GM19099 (cell line): ENCODE measurements around the gene TNNT1.

Source experiments
- POLR2A ChIP-seq: IDR thresholded peaks from 3 replicates; pipeline ENCODE4 v1.6.1; 2011; ENCODE audit warnings: low read depth; ENCODE audit not compliant: insufficient read length; ENCODE audit errors: extremely low read depth

The TNNT1 gene

DNA sequence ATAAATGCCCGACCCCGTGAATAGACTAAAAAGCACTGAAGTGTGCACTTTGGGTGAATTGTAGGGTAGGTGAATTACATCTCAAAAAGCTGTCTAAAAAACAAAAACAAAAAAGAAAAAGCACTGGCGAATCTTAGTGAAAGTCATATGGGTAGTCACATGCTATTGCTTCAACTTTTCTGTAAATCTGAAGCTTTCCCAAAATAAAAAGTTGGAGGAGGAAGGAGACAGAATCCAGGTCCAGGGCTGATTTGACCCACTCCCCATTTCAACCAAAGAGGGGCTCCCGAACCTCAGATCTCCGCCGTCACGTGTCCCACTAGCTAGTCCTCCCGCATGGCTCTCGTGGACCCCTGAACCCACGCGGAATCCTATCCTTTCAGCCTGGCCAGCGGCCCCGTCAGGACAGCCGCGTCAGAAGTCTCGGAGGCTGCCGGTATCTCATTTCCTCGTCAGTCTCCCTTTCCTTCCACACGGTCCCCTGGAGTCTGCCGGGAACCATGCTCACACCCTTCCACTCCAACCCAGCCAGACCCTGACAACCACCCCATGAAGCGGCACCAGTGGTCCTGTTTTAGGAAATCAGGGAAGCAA lies 37.7 kb downstream of the TNNT1 start:
- no peak for TF ChIP-seq POLR2A

DNA sequence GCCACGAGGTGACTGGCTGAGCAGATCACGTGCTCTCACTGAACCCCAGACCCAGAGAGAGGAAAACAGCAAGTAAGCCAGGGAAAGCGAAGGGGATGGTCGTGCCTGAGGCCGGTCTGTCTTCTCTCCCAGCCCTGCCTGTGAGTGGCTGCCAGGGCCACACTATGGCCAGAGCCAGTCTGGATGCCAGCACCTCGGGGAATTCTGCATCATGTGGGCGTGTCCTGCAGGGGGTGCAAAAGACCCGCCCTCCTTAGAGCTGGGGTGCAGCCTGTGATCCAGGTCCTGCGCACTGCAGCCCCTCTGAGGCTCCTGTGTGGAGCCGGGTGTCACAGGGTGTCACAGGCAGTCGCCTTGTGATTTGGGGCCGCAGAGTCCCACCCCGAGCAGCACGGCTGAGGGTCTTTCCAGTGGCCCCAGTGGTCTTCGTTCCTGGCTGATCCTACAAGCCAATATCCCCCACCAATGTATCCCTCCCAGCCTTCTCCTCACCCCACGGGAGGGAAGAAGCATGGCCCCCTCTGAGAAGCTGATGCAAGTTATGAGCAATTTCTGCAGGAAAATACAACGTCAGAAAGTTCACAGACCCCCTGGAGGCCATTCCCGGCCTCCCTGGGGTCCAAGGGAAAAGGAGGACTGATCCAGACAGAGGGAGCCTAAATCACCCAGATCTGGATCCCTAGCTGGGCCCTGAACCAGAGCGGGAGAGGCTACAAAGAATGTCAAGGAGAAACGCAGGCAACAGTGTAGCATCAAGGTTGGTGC lies 39.3 kb downstream of the TNNT1 start:
- TF ChIP-seq POLR2A, result no peak

DNA sequence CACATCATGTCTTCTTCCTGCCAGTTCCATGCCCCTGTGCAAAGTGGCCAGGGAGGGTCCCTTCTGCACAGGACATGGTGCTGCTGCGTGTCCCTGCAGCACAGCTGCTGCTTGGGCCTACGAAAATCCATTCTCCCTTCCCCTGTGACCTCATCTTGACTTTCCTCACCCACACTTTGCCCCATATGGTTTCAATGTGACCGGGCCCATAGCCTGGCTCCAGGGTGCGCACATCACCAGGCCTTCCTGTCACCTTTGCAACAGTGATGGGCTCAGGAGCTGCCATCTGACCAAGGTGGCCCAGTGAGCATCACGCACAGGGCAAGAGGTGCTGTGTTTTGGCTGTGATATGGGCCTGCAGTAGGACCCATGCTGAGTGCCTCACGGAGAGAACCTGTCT lies 42.4 kb downstream of the TNNT1 start:
- no peak for TF ChIP-seq POLR2A

DNA sequence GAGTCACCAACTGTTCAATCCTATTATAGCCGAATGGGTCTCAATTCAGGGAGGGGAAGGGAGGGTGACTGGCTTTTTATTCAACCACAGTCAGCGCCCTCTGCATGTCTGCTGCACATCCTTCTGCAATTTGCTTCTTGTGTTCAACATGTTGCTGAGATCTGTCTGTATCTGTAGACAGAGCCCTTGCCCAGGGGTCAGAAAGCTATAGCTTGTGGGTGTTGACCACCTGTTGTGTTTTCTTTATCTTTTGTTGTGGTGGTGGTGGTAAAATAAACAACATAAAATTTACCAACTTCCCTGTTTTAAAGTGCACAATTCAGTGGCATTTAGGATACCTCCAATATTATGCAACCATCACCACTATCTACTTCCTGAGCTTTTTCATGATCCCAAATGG lies 43.8 kb downstream of the TNNT1 start:
- TF ChIP-seq POLR2A, result no peak

DNA sequence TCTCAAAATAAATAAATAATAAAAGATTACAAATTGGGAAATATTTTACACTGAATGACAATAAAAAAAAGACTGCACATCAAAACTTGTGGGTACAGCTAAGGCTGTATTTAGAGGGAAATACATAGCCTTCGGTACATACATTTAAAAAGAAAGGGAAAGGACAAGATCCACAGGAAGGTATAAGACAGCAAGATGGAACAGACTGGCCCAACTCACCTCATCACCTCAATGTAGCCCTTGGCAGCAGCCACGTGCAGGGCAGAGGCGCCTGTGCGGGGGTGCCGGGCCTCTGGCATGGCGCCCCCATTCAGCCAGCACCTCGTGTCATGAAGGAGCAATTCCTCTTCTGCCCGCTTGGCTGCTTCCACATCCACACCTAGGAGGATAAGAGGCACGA lies 45.8 kb downstream of the TNNT1 start:
- TF ChIP-seq POLR2A, result no peak

DNA sequence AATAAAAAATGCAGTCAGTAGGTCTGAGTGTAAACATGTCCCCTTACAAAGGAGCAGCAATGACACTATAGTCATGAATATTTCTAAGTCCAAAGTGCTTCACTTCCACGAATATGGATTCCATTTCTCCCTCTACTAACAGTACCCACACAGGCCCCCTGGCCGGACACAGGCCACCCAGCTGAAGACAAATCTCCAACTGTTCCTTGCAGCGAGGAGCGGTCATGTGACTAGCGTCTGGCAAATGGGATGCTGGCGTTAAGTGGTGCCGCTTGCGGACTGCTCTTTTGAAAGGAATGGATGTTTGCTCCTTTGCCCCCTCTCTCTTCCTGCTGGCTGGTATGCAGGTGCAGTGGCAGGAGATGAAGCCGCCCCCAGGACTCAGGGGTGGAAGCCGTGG lies 47.7 kb downstream of the TNNT1 start:
- no peak for TF ChIP-seq POLR2A

DNA sequence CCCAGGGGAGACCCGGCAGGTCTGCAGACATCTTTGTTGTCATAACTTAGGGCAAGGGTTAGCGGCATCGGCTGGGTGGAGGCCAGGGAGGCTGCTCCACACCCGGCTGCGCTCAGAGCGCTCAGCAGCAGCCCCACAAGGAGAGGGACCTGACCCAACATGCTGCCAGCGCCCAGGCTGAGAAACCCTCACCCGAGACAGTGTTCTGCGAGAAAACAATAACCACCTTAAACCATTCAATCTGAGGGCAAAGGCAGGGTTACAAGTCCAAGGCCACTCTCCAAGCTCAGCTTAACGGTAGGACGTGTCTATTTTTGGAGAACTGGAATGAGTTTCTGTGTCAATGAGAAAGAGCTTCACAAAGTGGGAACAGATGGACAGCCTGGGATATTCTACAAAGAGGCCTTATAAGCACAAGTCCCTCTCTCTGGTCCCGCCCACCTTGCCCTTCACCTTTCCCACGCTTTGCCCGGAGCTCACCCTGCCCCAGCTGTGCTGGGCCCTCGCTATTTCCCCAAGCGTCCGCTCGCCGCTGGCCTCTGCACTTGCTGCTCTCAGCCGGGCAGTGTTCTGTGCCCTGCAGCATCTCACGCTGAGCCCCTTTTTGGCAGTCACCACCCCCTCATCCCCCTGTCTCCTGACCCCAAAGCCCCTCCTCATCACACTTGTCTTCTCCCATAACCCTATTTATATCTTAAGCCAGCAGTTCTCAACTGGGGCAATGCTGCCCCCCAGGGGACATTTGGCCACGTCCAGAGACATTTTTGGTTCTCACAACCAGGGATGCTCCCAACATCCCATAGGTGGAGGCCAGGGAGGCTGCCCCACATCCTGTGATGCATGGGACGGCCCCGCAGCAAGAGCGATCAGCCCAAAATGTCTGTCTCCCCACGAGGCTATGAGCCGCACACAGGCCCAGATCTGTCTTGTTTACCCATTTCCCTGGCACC lies 49.2 kb downstream of the TNNT1 start:
- TF ChIP-seq POLR2A, result no peak

DNA sequence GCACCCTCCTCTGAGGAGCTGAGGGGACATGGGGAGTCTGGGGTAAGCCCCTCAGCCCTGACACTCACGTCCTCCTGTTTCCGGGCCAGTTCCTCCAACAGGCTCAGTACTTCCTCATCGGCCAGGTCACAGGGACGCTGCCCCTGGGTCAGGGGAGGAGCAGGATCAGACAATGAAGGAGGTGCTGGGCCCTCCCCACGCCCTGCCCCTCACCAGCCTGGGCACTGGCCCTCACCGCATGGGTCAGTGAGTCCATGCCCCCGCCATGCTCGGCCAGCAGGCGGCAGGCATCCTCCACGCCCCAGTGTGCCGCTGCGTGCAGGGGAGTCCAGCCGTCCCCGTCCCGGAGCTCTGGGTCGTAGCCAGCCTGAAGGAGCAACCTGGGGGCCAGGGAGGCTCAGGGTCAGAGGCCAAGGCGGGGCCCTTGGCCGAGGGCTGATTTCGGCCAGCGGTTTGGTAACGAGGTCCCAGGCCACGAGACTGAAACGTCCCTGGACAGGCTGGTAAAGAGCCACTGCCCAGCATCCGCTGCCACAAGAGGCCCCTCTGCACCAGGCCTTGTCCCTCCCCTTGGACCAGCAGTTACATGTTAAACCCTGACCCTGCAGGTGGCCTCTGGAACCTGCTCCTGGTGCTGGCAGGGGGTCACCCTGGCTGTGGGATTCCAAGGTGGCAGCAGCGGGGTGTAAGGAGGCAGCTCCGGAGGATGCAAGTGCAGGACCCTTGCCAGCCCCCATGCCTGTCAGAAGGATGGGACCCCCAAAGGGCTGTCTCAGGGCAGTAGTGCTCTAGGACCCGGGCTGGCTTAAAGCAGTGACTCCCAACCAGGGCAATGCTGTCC lies 50.1 kb downstream of the TNNT1 start:
- no peak for TF ChIP-seq POLR2A

DNA sequence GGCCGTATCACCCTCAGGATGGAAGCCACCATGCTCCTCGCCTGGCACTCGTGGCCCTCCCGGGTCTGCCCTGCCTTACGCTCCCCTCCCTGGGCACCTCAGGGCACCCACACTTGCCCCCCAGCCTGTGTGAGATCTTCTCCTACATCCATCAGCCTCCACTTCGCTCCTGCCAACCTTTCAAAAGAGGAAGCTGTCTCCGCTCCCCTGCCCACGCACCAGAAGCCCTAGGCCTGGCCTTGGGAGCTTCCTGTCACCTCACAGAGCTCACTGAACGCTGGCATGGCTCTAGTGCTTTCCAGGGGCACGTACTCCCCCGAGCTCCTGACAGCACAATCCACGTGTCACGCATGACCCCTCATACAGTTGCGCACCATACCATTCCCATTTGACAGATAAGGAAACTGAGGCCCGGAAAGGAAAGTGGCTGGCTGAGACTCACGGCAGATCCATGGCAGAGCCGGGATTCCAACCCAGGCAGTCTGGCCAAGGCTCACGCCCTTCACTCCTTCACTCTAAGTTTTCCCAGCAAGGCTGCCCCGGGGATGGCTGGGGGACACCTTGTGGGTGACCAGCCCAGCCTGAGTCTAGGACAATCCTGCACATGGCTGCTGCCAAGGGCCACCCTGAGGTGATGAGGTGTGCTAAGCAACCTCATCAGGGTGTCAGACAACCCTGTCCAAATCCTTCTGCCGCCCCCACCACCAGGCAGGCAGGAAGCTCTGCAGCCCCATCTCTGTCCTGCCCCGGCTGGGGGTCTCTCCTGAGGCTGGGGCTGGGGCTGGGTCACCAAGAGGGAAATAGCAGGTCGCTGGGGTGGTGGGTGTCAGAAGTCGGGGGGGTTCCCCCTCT lies 50.9 kb downstream of the TNNT1 start:
- no peak for TF ChIP-seq POLR2A

DNA sequence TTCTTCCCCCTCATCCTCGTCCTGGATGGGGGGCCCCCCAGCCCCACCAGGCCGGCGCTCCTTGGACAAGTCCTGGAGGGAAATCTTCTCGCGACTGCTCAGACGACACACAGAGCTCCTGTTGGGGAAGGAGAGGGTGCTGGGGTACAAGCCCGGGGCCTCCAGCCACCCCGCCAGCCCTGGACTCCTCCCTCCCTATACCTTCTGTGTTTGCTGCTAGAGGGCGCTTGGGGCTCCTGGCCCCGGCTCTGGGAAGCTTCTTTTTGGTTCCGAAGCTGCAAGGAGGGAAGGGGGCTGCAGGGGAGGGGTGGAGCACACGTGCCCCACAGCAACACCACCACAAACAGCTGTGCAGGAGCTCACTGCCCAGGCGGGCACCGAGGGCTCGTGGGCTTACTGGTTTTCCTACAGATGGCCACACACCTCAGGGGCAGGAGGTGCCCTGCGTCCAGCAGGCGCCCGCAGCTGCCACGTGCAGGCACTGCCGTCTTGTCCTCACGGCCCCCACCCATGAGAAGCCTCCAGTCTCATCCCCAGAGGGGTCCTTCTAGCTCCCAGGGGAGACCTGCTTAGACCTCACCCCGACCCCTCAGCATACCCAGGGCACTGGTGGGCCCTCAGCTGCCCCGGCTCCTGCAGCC lies 52.8 kb downstream of the TNNT1 start:
- no peak for TF ChIP-seq POLR2A

DNA sequence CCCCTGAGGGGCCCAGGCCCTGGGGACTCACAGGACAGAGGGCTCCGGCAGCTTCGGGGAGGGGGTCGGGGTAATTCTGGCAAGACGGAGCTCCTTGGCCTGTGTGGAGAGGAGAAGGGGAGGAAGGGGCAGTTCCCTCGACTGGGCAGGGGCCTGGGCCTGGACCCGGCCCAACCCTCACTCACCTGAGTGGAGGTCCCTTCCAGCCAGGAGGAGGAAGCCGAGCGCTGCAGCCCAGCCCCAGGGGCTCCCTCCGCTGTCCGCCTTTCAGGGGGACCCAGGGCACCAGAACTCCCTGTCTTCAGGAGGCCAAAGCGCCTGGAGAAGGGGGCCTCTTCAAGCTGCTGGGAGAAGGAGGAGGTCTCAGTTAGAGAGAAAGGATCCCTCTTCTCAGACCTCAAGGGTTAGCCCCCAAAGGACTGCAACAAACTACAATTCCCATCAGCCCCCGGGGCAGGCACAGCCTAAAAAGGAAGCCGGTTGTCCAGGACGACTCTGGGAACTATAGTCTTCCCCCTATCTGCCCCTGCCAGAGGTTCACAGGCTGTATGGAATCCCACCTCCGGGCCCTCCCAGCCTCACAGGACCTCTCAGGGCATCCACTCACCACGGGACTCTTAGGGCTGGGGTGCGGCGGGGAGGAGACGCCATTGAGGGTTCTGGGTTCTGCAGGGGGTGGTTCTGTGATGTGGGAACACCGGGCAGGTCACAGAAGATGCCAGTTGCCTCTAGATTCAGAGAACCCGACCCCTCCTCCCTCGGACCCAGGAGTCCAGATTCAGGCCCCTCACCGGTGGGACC lies 53.5 kb downstream of the TNNT1 start:
- TF ChIP-seq POLR2A, result no peak

DNA sequence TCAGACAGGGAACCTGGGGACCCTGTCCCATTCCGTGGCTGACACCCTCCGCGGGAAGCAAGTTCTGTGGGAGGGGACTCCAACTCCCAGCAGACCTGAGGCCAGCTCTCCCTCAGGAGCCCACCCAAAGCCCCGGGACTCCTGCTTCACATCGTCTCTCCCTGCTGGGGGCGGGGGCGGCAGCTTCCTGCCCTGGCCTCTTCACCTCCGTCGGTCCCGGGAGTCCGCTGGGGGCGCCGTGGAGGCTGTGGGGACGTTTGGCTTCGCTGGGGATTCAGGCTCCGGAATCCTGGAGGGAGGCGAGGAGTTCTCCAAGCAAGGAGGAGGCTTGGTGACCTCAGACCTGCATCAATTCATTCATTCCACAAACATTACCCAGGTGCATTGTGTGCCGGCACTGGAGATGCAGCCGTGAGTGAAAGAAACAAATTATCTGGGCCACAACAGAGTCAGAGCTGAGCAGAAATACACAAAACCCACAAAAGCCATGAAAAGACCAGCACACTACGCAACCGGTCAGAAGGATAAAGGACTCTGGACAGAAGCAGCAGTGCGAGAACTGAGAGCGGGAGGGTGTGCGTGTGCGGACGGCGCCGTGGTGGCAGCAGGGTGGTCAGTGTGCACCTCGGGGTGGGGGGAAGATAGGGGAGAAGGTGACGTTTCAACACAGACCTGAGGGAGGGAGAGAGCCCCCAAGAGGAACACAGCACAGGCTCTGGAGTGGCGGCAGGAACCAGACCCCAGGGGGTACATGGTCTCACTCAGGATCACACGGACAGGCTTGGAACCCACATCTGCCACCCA lies 54.3 kb downstream of the TNNT1 start:
- TF ChIP-seq POLR2A, result no peak
